Left cardiac atrium (tissue), 4 donors: ENCODE results near the gene EPS8L3. TPM values are rescaled to one million over a fixed set of nuclear protein-coding genes. Genes with fewer than 3 reads are reported as not detected.

Source experiments
- ATAC-seq, 2 donors: fragments of 200-7000 bp; cut with Tn5 transposase; one replicate each; pipeline ENCODE4 v1.9.1; 2020; ENCODE audit warnings: mild to moderate bottlenecking in 2 of 2, moderate library complexity in 2 of 2
- DNase-seq: peaks from one replicate; pipeline ENCODE4 v3.0.0-alpha.2; 2020
- intact Hi-C, 2 donors: fragments of 100-400 bp; cut with DNase I; formaldehyde crosslinking; loops; one replicate each; pipeline versions ENCODE4 v1.14.1 to v1.15.1; 2022 to 2023
- total RNA-seq, 2 donors: library from RNA; stranded (reverse); fragmentation: NEBNext Ultra II Directional; extraction: Animal tissue kit (Norgen Biotek cat#: 25700); gene quantifications; one replicate each; pipeline ENCODE4 v1.2.1, GENCODE V29; 2021
- donor health status: DM: no; HTN: yes; CAD: no.
- donor health status: DM: no; HTN: yes; CAD: no; lungs with severe emphysema.
- donor health status: DM: yes; HTN: yes; CAD: no.
- donor health status: Dilated cardiomyopathy.

EPS8L3 gene
- total RNA-seq, 2 donors from 2014 or later, result not detected

- DNase-seq (no peak), ATAC-seq (peak in 1 of 2 donors; percentile 20)
- intact Hi-C loops, result loop anchor here in 1 of 2 donors (10.0 kb wide), 1 partner anchor 98 kb away; no protein-coding TSS in a partner anchor
Observed at GRCh38 chr1:109796484-109797302, 33.0 kb upstream of the EPS8L3 start.

GRCh38 chr1:109794319-109795132 lies 30.8 kb upstream of the EPS8L3 start:
- intact Hi-C loops, result loop anchor here (5.0 to 10.0 kb wide), 3 partner anchors 100 to 188 kb away; partner anchors contain the start of genes AHCYL1 (in 1 of the 2) and CSF1 (in 1 of the 2)
- no peak for ATAC-seq
- DNase-seq, result peak; percentile 20

DNA sequence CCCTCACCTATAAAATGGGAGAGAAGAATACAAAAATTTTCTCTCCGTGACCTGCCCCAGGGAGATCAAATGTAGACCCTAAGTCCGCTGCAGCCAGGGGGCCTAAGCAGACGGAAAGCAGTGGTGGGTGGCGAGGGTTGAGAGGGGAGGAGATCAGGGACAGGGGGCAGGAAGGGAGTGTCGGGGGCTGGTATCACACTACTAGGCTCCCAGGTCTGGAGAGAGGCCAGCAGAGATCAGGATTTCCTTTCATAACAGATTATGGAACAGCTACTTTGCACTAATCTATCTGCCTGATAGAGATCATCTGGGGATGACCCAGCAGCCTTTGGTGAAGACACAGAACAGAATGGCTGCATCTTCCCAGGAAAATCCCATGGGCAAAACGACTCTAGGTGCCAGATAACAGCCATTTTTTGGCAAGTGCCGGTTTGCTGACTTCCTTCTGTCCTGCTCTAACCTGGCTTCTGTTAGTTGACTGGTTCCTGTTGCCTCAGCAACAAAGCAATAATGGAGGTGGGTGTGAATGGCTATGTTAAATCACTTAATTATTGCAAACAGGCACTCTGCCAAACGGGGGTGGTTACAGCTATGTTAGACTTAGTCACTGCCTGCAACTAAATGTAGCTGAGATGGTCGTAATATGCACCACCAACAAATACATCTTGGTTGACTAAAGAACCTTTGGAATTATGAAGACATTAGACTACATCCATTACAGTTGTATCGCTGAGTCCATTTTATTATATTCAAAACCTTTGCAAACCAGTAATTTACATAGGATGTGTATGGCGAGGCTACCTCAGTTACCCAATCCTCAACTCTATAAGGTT lies 30.0 kb upstream of the EPS8L3 start:
- intact Hi-C loops, result loop anchor here (5.0 to 10.0 kb wide), 3 partner anchors 101 to 189 kb away; partner anchors contain the start of genes AHCYL1 (in 1 of the 2) and CSF1 (in 1 of the 2)
- peak; percentile 35 to 61 for ATAC-seq
- peak; percentile 58 for DNase-seq

DNA sequence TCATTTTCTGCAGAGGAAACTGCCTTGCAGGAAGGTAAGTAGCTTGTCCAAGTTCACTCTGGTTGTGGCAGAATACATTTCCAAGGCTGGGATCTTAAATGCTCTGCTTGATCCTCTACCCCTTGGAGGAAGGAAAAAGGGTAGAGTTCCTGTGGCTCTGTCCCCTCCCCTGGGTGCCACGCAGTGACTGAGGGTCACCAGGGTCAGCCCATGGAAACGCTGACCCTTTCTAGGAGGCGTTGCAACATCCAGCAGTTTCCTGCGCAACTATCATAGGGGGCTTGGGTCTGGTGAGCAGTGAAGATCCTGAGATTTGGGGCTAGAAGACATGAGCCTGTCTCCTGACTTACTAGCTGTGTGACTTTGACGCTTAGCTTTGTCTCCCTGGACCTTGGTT lies 29.4 kb upstream of the EPS8L3 start:
- ATAC-seq (no peak), DNase-seq (peak; percentile 14)
- intact Hi-C loops, result loop anchor here (5.0 to 10.0 kb wide), 3 partner anchors 102 to 189 kb away; partner anchors contain the start of genes AHCYL1 (in 1 of the 2) and CSF1 (in 1 of the 2)

DNA sequence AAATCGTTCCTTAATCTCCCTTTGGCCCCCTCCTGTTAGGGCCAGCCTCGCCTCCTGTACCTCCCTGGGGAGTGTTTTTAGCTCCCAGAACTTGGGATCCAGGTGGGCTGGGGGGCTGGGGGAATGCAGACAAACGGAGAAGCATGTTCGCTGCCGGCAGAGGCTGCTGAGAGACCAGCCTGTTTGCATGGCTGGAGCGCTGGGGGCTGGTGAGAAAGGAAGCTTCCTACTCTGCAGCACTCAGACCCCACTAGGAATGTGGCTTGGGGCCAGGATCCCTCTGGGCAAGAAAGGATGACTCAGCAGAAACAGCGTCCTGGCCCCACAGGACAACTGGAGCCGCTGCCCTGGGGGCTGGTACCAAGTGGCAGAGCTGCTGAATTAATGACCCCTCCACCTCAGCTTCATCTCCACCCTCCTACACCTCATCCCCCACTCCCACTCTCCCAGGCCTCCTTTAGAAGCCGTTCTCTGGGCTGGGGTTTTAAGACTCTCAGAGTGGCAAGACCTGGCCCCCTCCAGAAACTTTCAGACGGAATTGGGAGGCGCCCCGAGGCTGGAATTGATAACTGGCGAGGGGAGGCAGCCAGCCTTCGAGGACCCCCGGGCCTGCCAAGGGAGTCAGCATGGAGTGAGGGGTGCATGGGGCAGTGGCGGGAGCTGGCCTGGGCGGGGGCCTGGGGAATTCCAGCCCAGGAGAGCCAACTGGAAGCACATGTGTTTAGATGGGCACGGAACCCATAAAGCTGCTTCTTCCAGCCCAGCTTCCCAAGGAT lies 28.5 kb upstream of the EPS8L3 start:
- intact Hi-C loops, result loop anchor here (5.0 to 10.0 kb wide), 3 partner anchors 103 to 190 kb away; partner anchors contain the start of genes AHCYL1 (in 1 of the 2) and CSF1 (in 1 of the 2)
- DNase-seq (peak; percentile 86), ATAC-seq (peak; percentile 61 to 76)

DNA sequence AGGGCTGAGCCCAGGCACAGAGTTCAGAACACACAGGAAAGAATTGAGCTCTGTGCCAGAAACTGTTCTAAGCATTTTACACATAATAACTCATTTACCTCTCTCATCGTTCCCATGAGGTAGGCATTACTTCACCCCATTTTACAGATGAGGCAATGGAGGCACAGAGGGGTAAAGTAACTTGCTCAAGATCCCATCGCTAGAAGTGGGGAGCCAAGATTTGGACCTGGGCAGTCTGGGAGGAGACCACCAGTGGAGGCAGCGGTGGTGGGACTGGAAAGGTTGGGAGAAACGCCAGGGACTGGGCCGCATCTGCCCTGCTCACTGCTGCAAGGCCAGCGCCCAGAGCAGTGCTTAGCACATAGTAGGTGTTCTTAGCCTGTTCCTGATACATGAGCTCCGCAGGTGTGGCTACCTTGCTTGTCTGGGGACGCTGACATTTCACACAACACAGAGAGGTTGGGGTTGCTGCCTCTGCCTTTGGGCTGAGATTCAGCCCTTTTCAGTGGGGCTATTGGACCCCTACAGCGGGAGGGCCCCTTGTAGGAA lies 27.8 kb upstream of the EPS8L3 start:
- intact Hi-C loops, result loop anchor here (5.0 to 10.0 kb wide), 3 partner anchors 103 to 191 kb away; partner anchors contain the start of genes AHCYL1 (in 1 of the 2) and CSF1 (in 1 of the 2)
- ATAC-seq (no peak), DNase-seq (peak; percentile 20)

- peak; percentile 46 to 66 for ATAC-seq
- intact Hi-C loops, result loop anchor here (5.0 to 10.0 kb wide), 3 partner anchors 104 to 191 kb away; partner anchors contain the start of genes AHCYL1 (in 1 of the 2) and CSF1 (in 1 of the 2)
- peak; percentile 81 for DNase-seq
Observed at GRCh38 chr1:109790735-109791494, 27.2 kb upstream of the EPS8L3 start.

- intact Hi-C loops, result loop anchor here (5.0 to 10.0 kb wide), 3 partner anchors 104 to 192 kb away; partner anchors contain the start of genes AHCYL1 (in 1 of the 2) and CSF1 (in 1 of the 2)
- no peak for DNase-seq
- no peak for ATAC-seq
Observed at GRCh38 chr1:109790329-109790728, 26.6 kb upstream of the EPS8L3 start.

DNA sequence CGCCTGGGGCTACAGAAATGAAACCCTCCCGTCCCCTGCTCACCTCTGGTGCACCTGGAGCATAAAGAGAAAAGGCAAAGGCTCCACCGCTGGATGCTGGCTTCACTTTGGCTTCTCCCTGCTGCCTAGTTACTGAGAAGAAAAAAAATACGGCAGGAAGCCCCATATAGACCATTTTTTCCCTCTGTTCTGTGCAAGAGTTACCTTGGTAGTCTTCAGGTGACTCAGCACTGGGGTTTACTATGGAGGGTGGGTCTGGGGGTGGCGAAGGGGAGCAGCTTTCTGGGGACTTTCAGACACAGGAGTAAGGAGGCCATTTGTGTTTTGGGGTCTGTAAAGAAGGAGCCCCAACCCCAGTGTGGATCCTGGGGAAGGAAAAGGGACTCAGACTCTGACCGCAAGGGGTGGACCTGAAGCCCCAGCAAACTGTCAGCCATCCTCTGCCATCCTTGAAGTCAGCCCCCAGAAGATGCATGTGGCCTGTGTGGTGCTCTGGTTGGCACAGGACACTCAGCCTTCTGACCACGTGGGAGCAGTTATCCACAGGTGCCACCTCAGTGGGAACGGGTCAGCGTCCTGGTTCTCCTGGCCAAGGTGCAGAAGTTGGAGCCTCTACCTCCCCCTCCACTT lies 25.9 kb upstream of the EPS8L3 start:
- intact Hi-C loops, result loop anchor here (5.0 to 10.0 kb wide), 3 partner anchors 105 to 193 kb away; partner anchors contain the start of genes AHCYL1 (in 1 of the 2) and CSF1 (in 1 of the 2)
- no peak for ATAC-seq
- DNase-seq, result no peak

- ATAC-seq, result no peak
- intact Hi-C loops, result no loop called here
- DNase-seq, result peak; percentile 14
Observed at GRCh38 chr1:109788695-109789521, 25.2 kb upstream of the EPS8L3 start.

DNA sequence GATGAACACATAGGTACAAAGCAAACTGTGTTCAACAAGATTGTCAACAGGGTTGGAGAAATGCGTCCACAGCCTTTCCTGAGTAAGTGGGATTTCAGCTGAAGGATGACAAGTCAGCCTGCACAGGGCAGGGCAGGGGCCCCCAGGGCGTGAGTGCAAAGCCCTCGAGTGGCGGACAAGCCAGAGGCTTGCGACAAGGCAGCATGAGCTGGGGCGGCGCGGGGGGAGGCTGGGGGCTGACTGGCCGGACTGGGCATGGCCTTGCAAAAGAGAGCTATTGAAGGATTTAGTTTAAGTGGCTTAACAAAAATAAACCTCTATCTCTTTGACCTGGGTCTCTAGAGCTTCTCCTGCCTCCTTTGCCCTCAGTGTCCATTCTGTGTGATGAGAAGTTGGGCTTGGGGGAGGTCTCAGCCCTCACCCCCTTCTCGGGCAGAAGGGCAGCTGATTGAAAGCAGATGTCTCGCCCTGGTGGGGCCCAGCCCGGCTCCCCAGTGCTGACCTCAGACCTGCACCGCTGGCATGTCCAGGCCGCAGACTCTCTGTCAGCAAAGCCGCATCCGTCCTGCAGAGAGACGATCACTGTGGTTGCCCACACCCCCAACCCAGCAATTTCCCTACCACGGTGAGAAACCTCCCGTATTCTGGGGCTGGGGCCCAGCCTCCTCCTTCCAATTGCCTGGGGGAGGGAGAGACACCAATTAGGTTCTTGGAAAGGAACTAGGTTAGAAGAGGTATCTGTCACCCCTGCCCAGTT lies 24.3 kb upstream of the EPS8L3 start:
- ATAC-seq, result no peak
- peak; percentile 19 for DNase-seq
- intact Hi-C loops, result no loop called here

DNA sequence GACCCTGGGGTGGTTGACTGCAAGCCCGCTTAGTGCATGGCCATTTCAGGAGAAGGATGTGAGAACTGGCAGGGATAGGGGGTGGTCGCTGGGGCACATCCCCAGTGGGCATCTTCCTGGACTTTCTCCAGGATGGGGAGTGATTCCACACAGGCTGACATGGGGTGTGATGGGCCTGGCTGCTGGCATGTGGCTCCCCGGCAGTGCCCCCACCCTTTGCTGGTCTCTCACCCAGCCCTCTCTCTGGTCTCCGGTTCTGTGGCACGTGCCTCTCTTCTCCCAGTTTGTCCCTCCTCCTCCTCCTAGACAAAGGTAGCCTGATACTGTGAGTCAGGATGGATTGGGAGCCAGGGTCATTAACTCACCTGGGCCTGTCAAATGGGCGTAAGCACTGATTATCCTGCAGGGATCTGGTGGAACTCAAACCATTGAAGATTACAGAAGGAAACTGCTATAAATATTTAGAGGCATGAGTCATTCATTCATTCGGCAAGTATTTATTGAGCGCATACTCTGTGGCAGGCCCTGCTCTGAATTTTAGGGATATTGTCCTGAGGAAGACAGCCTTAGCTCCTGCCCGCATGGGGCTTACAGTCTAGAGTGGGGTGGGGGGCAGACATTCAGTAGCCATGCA lies 23.6 kb upstream of the EPS8L3 start:
- no peak for DNase-seq

GRCh38 chr1:109786531-109787021 lies 22.9 kb upstream of the EPS8L3 start:
- peak; percentile 27 for DNase-seq
- intact Hi-C loops, result no loop called here
- ATAC-seq, result peak in 1 of 2 donors; percentile 60

More for the DNA sequence above, 23.6 kb upstream of the EPS8L3 start:
- intact Hi-C loops, result no loop called here
- no peak for ATAC-seq

DNA sequence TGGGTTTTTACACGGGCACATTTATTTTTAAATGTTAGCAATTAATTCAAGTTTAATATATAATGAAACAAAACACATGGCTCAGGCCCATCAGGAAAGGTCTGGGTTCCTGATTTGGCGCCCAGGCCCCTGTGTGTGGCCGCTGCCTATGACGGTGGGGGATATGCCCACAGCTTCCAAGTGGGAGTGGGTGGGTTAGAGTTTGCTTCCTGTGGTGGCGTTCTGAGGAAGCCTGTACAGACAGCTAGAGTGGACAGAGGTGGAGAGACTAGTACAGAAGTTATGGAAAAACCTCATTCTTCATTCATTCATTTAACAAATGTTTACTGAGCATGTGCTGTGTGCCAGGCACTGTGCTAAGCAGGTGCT lies 22.4 kb upstream of the EPS8L3 start:
- DNase-seq, result no peak
- no peak for ATAC-seq
- intact Hi-C loops, result no loop called here
